HepG2 (cell line): ENCODE data around the gene TRAF3. TPM values are rescaled to one million over a fixed set of nuclear protein-coding genes. Genes with fewer than 3 reads are reported as not detected.

ENCODE experiments used
- ATAC-seq: fragments of 200-7000 bp; cut with Tn5 transposase; 3 replicates; pipeline ENCODE4 v1.9.1; 2020; ENCODE audit warnings: mild to moderate bottlenecking, moderate library complexity
- BruUV-seq: library from RNA; stranded (reverse); fragments of 400-500 nt; replicated peaks from 2 replicates; lab custom pipeline; 2021; lab: Mats Ljungman, UMichigan
- CTCF ChIA-PET: fragments of 300-600 bp; formaldehyde crosslinking; extraction: SDS; loops from one replicate; lab custom pipeline; 2021; ENCODE audit warnings: low total read pairs, inconsistent platforms, low intra/inter-chr PET ratio; lab: Yijun Ruan, JAX
- POLR2A ChIA-PET: fragments of 350-600 bp; sonication (Branson Sonifier 250); formaldehyde crosslinking; loops from one replicate; lab custom pipeline; 2020; ENCODE audit warnings: antibody characterized with exemption, inconsistent platforms; lab: Yijun Ruan, JAX
- DNase-seq: peaks from one replicate; pipeline ENCODE4 v3.0.0-alpha.2; 2015; ENCODE audit warnings: low spot score
- FAIRE-seq: peaks from 3 replicates; lab custom pipeline; 2011; peaks lifted over from hg19 to GRCh38; lab: Jason Lieb, UNC
- H2AFZ ChIP-seq: one replicate; pipeline ENCODE4 v1.6.1; 2011; ENCODE audit warnings: low read length, inconsistent platforms
- H3K27ac ChIP-seq: fragments of 300-600 bp; 3 replicates; pipeline ENCODE4 v1.8.0; 2011; ENCODE audit warnings: mixed run types, mild to moderate bottlenecking, mixed read lengths, low read length, inconsistent platforms; ENCODE audit not compliant: insufficient read depth; ENCODE audit errors: extremely low read length
- H3K27me3 ChIP-seq, 2 experiments: fragments of 200-600 bp in 1 of 2; 2 replicates in 1 of 2; 3 replicates in 1 of 2; pipeline versions ENCODE4 v1.6.0 to v1.8.0; 2011; ENCODE audit warnings: low read length in 2 of 2, mild to moderate bottlenecking in 2 of 2, moderate library complexity in 2 of 2, inconsistent platforms in 1 of 2; ENCODE audit not compliant: insufficient read depth in 2 of 2, control insufficient read depth in 1 of 2
- H3K36me3 ChIP-seq, 2 experiments: fragments of 200-600 bp in 1 of 2; replicated peaks in 1 of 2; 2 replicates in 1 of 2; 3 replicates in 1 of 2; pipeline versions ENCODE4 v1.5.1 to v1.8.0; 2011; ENCODE audit warnings: low read length in 2 of 2, inconsistent platforms in 1 of 2; ENCODE audit not compliant: insufficient read depth in 2 of 2, control insufficient read depth in 1 of 2
- H3K4me1 ChIP-seq: 2 replicates; pipeline ENCODE4 v1.5.1; 2012; ENCODE audit warnings: low read length, inconsistent platforms; ENCODE audit not compliant: insufficient read depth
- H3K4me2 ChIP-seq: 2 replicates; pipeline ENCODE4 v1.6.0; 2011; ENCODE audit warnings: low read depth, low read length, inconsistent platforms
- H3K4me3 ChIP-seq, 3 experiments: fragments of 200-600 bp in 1 of 3; sonication (generic), shearing (Covaris generic) in 1 of 3; replicated peaks in 1 of 3; 2 replicates each; pipeline ENCODE4 v1.5.1; 2011 to 2016; ENCODE audit warnings: low read length in 3 of 3, inconsistent platforms in 2 of 3, low read depth in 2 of 3, mild to moderate bottlenecking in 2 of 3, control low read depth in 1 of 3, mixed read lengths in 1 of 3; ENCODE audit not compliant: insufficient read depth in 1 of 3
- H3K79me2 ChIP-seq: one replicate; pipeline ENCODE4 v1.6.1; 2011; ENCODE audit warnings: low read length, inconsistent platforms; ENCODE audit not compliant: insufficient read depth
- H3K9ac ChIP-seq: 2 replicates; pipeline ENCODE4 v1.6.0; 2011; ENCODE audit warnings: mild to moderate bottlenecking, low read depth, low read length, inconsistent platforms; ENCODE audit not compliant: insufficient read depth
- H3K9me3 ChIP-seq: 2 replicates; pipeline ENCODE4 v1.5.1; 2012; ENCODE audit warnings: mild to moderate bottlenecking, low read length
- H4K20me1 ChIP-seq: 2 replicates; pipeline ENCODE4 v1.6.0; 2011; ENCODE audit warnings: inconsistent platforms, mild to moderate bottlenecking, low read length, moderate library complexity; ENCODE audit not compliant: insufficient read depth
- GATA4 ChIP-seq: sonication (generic); IDR thresholded peaks from 2 replicates; pipeline ENCODE4 v1.6.1; 2016; ENCODE audit warnings: antibody characterized with exemption, low read depth, borderline replicate concordance
- HMGA1 ChIP-seq: sonication (generic); formaldehyde crosslinking; conservative IDR thresholded peaks from 2 replicates; pipeline ENCODE4 v1.4.0; 2020; ENCODE audit warnings: missing genetic modification reagents
- JDP2 ChIP-seq: sonication (generic); formaldehyde crosslinking; IDR thresholded peaks from 2 replicates; pipeline ENCODE4 v1.8.1; 2022; ENCODE audit warnings: missing genetic modification reagents, borderline replicate concordance
- MTA3 ChIP-seq: sonication (generic); formaldehyde crosslinking; IDR thresholded peaks from 2 replicates; pipeline ENCODE4 v1.4.0; 2020; ENCODE audit warnings: missing genetic modification reagents
- NFIB ChIP-seq: sonication (generic); formaldehyde crosslinking; IDR thresholded peaks from 2 replicates; pipeline ENCODE4 v1.9.0; 2021; ENCODE audit warnings: missing genetic modification reagents, mild to moderate bottlenecking, borderline replicate concordance
- RXRA ChIP-seq: sonication (generic); formaldehyde crosslinking; IDR thresholded peaks from 2 replicates; pipeline ENCODE4 v1.5.1; 2020; ENCODE audit warnings: missing genetic modification reagents
- SNAI1 ChIP-seq: sonication (generic); formaldehyde crosslinking; IDR thresholded peaks from 2 replicates; pipeline ENCODE4 v1.5.0; 2020; ENCODE audit warnings: mild to moderate bottlenecking, missing genetic modification reagents, borderline replicate concordance
- SRSF9 ChIP-seq: fragments of 200-400 bp; formaldehyde crosslinking; IDR thresholded peaks from 2 replicates; pipeline ENCODE4 v1.6.1; 2018; ENCODE audit warnings: borderline replicate concordance, mild to moderate bottlenecking, low read depth, low read length; ENCODE audit not compliant: insufficient read depth, poor library complexity, severe bottlenecking
- SSRP1 ChIP-seq: IDR thresholded peaks from 2 replicates; pipeline ENCODE4 v1.6.1; 2016; ENCODE audit warnings: control low read depth
- ZBTB38 ChIP-seq: sonication (generic); formaldehyde crosslinking; IDR thresholded peaks from 2 replicates; pipeline ENCODE4 v1.5.1; 2020; ENCODE audit warnings: mild to moderate bottlenecking, missing genetic modification reagents
- ZNF274 ChIP-seq: sonication (generic); formaldehyde crosslinking; IDR thresholded peaks from 2 replicates; pipeline ENCODE4 v1.5.1; 2020; ENCODE audit warnings: mild to moderate bottlenecking, missing genetic modification reagents
- ZNF672 ChIP-seq: sonication (generic); formaldehyde crosslinking; IDR thresholded peaks from 2 replicates; pipeline ENCODE4 v1.8.1; 2022; ENCODE audit warnings: missing genetic modification reagents
- ZSCAN12 ChIP-seq: sonication (generic); formaldehyde crosslinking; IDR thresholded peaks from 2 replicates; pipeline ENCODE4 v1.9.0; 2021; ENCODE audit warnings: mild to moderate bottlenecking, missing genetic modification reagents
- WGBS: methylation state at CpG from one replicate; pipeline ENCODE4 v1.1.6; 2017; ENCODE audit warnings: low lambda C conversion rate; 5-methylcytosine and 5-hydroxymethylcytosine counted together
- in situ Hi-C: cut with HindIII; loops from 2 replicates; pipeline ENCODE4 v1.10.0; 2017; ENCODE audit warnings: low pct_unique_long_range_greater_than_20kb; ENCODE audit not compliant: extremely low pct_ligation_motif_present
- intact Hi-C: fragments of 100-400 bp; cut with micrococcal nuclease; formaldehyde crosslinking; loops from one replicate; pipeline ENCODE4 v1.10.0; 2022; ENCODE audit not compliant: unreplicated experiment
- polyA plus RNA-seq, 8 experiments: library from polyadenylated mRNA; depleted of rRNA in 3 of 8; stranded (reverse) in 7 of 8; unstranded in 1 of 8; fragments of >200 nt; fragmentation: Illumina TruSeq in 4 of 8; extraction: Trizol in 4 of 8; gene quantifications; 2 replicates each; pipeline versions ENCODE4 v1.2.1 to v1.2.3, GENCODE V29; 2011 to 2016; ENCODE audit warnings: low read depth in 4 of 8, missing spikeins in 1 of 8, mixed read lengths in 1 of 8; ENCODE audit not compliant: insufficient read depth in 1 of 8
- total RNA-seq, 5 experiments: library from RNA; depleted of rRNA; stranded (reverse); fragments of >200 nt; fragmentation: Illumina TruSeq; extraction: Trizol; gene quantifications; 2 replicates each; pipeline ENCODE4 v1.2.3, GENCODE V29; 2016; ENCODE audit warnings: low read depth in 1 of 5
- TF ChIP-seq, protein P1 (sequence below): sonication (generic); formaldehyde crosslinking; IDR thresholded peaks from 2 replicates; pipeline ENCODE4 v1.4.0; 2020; ENCODE audit warnings: missing genetic modification reagents, borderline replicate concordance
- TF ChIP-seq, protein P2 (sequence below): sonication (generic); formaldehyde crosslinking; IDR thresholded peaks from 2 replicates; pipeline ENCODE4 v1.4.0; 2020; ENCODE audit warnings: missing genetic modification reagents, borderline replicate concordance
- TF ChIP-seq, protein P3 (sequence below), 2 experiments: sonication (generic) in 1 of 2; formaldehyde crosslinking in 1 of 2; IDR thresholded peaks; 2 replicates each; pipeline versions ENCODE4 v1.5.1 to v1.6.1; 2011 to 2020; ENCODE audit warnings: borderline replicate concordance in 1 of 2, low read depth in 1 of 2, low read length in 1 of 2, mild to moderate bottlenecking in 1 of 2, missing genetic modification reagents in 1 of 2, moderate library complexity in 1 of 2

TRAF3 gene
- total and polyA plus RNA-seq, 2 of the 13 experiments (the other 11 are each of a cell fraction or from before 2014, with no cell fraction given), result 6.9 to 12.2 TPM

DNA sequence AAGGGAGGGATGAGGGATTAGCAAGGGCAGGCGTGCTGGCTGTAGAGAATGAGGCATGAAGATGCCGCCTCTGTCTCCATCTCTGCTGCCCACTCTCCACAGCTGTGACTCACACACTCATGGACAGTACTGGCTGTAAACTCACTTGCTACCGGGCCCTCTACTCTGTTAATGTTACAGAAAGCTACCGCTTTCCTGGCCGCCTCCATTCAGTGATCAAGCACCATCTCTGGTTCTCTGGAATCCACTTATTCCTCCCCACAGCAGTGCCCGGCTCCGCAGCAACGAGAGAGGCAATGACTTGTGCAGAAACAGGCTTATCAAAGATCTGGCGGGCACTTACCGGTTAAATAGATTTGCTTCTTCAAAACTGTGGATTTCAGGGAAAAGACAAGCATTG is 180.0 kb downstream of the TRAF3 start (continued):
- no peak for TF ChIP-seq GATA4
- TF ChIP-seq, protein P1, sequence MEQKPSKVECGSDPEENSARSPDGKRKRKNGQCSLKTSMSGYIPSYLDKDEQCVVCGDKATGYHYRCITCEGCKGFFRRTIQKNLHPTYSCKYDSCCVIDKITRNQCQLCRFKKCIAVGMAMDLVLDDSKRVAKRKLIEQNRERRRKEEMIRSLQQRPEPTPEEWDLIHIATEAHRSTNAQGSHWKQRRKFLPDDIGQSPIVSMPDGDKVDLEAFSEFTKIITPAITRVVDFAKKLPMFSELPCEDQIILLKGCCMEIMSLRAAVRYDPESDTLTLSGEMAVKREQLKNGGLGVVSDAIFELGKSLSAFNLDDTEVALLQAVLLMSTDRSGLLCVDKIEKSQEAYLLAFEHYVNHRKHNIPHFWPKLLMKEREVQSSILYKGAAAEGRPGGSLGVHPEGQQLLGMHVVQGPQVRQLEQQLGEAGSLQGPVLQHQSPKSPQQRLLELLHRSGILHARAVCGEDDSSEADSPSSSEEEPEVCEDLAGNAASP, result no peak
- no peak for TF ChIP-seq HMGA1
- TF ChIP-seq, all 625 proteins: peak for 0

DNA sequence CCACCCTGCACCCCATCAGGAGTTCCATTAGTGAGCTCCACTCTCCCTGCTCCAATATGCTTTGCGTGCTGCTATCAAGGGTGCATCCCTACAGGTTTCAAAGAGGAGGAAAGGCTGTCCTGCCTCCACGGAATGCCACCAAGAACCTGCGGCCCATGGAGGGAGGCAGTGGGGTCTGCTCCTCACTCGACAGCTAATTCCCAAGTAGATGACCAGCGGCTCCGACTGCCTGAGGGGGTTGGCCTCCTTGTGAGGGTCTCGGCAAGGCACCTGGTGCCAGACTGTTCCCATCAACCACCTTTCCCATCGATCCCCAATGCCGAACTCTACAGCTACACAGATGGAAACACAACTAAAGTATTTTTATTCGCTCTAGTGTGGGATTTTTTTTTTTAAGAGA is 181.2 kb downstream of the TRAF3 start:
- no peaks in the 10 kb centered on the region for H3K4me1 ChIP-seq
- in situ Hi-C loops (no loop called here), intact Hi-C loops (no loop called here)
- FAIRE-seq (no peak), DNase-seq (no peak), ATAC-seq (no peak)
- H3K79me2 ChIP-seq, result no peaks in the 10 kb centered on the region
- H3K9ac ChIP-seq, result no peak overlapping the region
- no peaks in the 10 kb centered on the region for H4K20me1 ChIP-seq
- H3K27me3 ChIP-seq, result no peaks in the 10 kb centered on the region
- no peak overlapping the region for H3K27ac ChIP-seq
- no peak overlapping the region for H3K4me2 ChIP-seq
- peaks cover 22 to 52% of the 10 kb centered on the region in 2 experiments for H3K36me3 ChIP-seq
- ChIA-PET POLR2A (no interaction called here), CTCF (no interaction called here)
- no peaks in the 10 kb centered on the region for H3K9me3 ChIP-seq
- no TSS peak for BruUV-seq
- H2AFZ ChIP-seq, result no peak overlapping the region
- WGBS, result 97% methylated on average over 9 of the region's 10 CpGs
- no peak overlapping the region for H3K4me3 ChIP-seq
- TF ChIP-seq SRSF9, result no peak
- no peak for TF ChIP-seq NFIB
- no peak for TF ChIP-seq ZSCAN12 (CRISPR knock-in tag)
- no peak for TF ChIP-seq RXRA (CRISPR knock-in tag)
- TF ChIP-seq JDP2, result no peak
- TF ChIP-seq SSRP1, result no peak
- no peak for TF ChIP-seq ZNF274 (CRISPR knock-in tag)
- no peak for TF ChIP-seq ZBTB38
- TF ChIP-seq, protein P2, sequence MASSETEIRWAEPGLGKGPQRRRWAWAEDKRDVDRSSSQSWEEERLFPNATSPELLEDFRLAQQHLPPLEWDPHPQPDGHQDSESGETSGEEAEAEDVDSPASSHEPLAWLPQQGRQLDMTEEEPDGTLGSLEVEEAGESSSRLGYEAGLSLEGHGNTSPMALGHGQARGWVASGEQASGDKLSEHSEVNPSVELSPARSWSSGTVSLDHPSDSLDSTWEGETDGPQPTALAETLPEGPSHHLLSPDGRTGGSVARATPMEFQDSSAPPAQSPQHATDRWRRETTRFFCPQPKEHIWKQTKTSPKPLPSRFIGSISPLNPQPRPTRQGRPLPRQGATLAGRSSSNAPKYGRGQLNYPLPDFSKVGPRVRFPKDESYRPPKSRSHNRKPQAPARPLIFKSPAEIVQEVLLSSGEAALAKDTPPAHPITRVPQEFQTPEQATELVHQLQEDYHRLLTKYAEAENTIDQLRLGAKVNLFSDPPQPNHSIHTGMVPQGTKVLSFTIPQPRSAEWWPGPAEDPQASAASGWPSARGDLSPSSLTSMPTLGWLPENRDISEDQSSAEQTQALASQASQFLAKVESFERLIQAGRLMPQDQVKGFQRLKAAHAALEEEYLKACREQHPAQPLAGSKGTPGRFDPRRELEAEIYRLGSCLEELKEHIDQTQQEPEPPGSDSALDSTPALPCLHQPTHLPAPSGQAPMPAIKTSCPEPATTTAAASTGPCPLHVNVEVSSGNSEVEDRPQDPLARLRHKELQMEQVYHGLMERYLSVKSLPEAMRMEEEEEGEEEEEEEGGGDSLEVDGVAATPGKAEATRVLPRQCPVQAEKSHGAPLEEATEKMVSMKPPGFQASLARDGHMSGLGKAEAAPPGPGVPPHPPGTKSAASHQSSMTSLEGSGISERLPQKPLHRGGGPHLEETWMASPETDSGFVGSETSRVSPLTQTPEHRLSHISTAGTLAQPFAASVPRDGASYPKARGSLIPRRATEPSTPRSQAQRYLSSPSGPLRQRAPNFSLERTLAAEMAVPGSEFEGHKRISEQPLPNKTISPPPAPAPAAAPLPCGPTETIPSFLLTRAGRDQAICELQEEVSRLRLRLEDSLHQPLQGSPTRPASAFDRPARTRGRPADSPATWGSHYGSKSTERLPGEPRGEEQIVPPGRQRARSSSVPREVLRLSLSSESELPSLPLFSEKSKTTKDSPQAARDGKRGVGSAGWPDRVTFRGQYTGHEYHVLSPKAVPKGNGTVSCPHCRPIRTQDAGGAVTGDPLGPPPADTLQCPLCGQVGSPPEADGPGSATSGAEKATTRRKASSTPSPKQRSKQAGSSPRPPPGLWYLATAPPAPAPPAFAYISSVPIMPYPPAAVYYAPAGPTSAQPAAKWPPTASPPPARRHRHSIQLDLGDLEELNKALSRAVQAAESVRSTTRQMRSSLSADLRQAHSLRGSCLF, result no peak
- TF ChIP-seq SNAI1 (CRISPR knock-in tag), result no peak
- TF ChIP-seq, protein P3, sequence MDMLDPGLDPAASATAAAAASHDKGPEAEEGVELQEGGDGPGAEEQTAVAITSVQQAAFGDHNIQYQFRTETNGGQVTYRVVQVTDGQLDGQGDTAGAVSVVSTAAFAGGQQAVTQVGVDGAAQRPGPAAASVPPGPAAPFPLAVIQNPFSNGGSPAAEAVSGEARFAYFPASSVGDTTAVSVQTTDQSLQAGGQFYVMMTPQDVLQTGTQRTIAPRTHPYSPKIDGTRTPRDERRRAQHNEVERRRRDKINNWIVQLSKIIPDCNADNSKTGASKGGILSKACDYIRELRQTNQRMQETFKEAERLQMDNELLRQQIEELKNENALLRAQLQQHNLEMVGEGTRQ (IDR thresholded peaks at IDR 0.05; ENCODE audit: low read depth, low read length), result no peak
- TF ChIP-seq, protein P3 (CRISPR knock-in tag; IDR thresholded peaks at IDR 0.05; ENCODE audit: borderline replicate concordance), result no peak
- TF ChIP-seq MTA3 (CRISPR knock-in tag), result no peak
- TF ChIP-seq ZNF672 (CRISPR knock-in tag), result no peak
